Uterus (tissue), 4 donors: ENCODE results near the gene GATA3. TPM values are rescaled to one million over a fixed set of nuclear protein-coding genes. Genes with fewer than 3 reads are reported as not detected.
"Not testable (repeated sequence)": the region's sequence is repeated elsewhere in the genome, so short reads cannot be mapped to it uniquely, and the experiment has no call there.

Experiments
- DNase-seq, 2 donors: peaks; one replicate each; pipeline ENCODE4 v3.0.0-alpha.2; 2019 to 2020
- H3K27ac ChIP-seq, 2 donors: fragments of 200-600 bp; sonication (generic); 1 replicate in 1 of 2; 2 replicates in 1 of 2; pipeline ENCODE4 v1.5.1; 2016 to 2018
- H3K27me3 ChIP-seq, 2 donors: fragments of 200-600 bp; sonication (generic); one replicate each; pipeline ENCODE4 v1.5.1; 2018 to 2019; ENCODE audit warnings: control low read depth in 1 of 2
- H3K36me3 ChIP-seq, 2 donors: fragments of 200-600 bp; sonication (generic); one replicate each; pipeline ENCODE4 v1.5.1; 2019; ENCODE audit warnings: control low read depth in 1 of 2
- H3K4me1 ChIP-seq, 2 donors: fragments of 200-600 bp; sonication (generic); one replicate each; pipeline ENCODE4 v1.5.1; 2018 to 2019; ENCODE audit warnings: control low read depth in 1 of 2
- H3K4me3 ChIP-seq, 2 donors: fragments of 200-600 bp; sonication (generic); 1 replicate in 1 of 2; 2 replicates in 1 of 2; pipeline ENCODE4 v1.5.1; 2018 to 2019; ENCODE audit warnings: mild to moderate bottlenecking in 1 of 2
- H3K9me3 ChIP-seq, 2 donors: fragments of 200-600 bp; sonication (generic); one replicate each; pipeline ENCODE4 v1.5.1; 2019; ENCODE audit warnings: control low read depth in 1 of 2
- POLR2A ChIP-seq, 2 donors: fragments of 450-650 bp; IDR thresholded peaks; one replicate each; pipeline ENCODE4 v1.6.1; 2016; ENCODE audit warnings: antibody characterized with exemption in 2 of 2, mild to moderate bottlenecking in 1 of 2, moderate library complexity in 1 of 2
- intact Hi-C: fragments of 100-400 bp; cut with DNase I; formaldehyde crosslinking; loops from one replicate; pipeline ENCODE4 v1.15.1; 2023; ENCODE audit warnings: low total_unique reads
- total RNA-seq, 4 donors: library from RNA; depleted of rRNA in 3 of 4; stranded (reverse); fragments of >200 nt in 3 of 4; gene quantifications; one replicate each; pipeline versions ENCODE4 v1.1.0 to v1.2.4, GENCODE V29; 2014 to 2023
- TF ChIP-seq, protein P1 (sequence below), 4 experiments: fragments of 200-600 bp in 2 of 4; fragments of 450-650 bp in 2 of 4; sonication (generic) in 2 of 4; IDR thresholded peaks; one replicate each; pipeline ENCODE4 v1.5.1; 2016 to 2019; ENCODE audit warnings: antibody characterized with exemption in 4 of 4, mild to moderate bottlenecking in 2 of 4, moderate library complexity in 1 of 4
- donor health status: DM: yes; HTN: yes; CAD: no.

Gene GATA3
- total RNA-seq, 4 donors from 2014 or later = 0.28 to 2.1 TPM; not detected in 2

DNA sequence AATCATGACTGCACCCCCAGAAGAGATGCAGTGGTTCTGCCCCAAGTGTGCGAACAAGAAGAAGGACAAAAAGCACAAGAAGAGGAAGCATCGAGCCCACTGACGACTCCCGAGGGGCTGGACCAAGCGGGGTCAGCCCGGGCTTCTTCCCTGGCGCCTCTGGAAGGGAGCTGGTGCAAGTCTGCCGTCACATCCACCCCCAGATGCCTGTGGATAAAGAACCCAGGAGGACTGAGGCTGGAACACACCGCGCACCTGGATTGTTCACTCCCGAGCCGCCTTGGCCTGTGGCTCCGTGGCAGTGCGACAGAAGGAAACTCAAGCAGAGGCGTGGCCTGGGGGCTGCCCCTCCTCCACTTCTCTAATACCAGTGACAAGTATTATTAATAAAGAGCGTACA lies 39.8 kb upstream of the GATA3 start:
- no peak for DNase-seq
- Histone ChIP-seq H3K4me1 (no peaks in the 10 kb centered on the region), H3K9me3 (no peaks in the 10 kb centered on the region), H3K27ac (no peak overlapping the region), H3K27me3 (no peaks in the 10 kb centered on the region), H3K36me3 (no peaks in the 10 kb centered on the region), H3K4me3 (no peak overlapping the region)
- intact Hi-C loops = no loop called here
- no peak for TF ChIP-seq POLR2A (IDR thresholded peaks at IDR 0.05)
- TF ChIP-seq, protein P1, sequence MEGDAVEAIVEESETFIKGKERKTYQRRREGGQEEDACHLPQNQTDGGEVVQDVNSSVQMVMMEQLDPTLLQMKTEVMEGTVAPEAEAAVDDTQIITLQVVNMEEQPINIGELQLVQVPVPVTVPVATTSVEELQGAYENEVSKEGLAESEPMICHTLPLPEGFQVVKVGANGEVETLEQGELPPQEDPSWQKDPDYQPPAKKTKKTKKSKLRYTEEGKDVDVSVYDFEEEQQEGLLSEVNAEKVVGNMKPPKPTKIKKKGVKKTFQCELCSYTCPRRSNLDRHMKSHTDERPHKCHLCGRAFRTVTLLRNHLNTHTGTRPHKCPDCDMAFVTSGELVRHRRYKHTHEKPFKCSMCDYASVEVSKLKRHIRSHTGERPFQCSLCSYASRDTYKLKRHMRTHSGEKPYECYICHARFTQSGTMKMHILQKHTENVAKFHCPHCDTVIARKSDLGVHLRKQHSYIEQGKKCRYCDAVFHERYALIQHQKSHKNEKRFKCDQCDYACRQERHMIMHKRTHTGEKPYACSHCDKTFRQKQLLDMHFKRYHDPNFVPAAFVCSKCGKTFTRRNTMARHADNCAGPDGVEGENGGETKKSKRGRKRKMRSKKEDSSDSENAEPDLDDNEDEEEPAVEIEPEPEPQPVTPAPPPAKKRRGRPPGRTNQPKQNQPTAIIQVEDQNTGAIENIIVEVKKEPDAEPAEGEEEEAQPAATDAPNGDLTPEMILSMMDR (IDR thresholded peaks at IDR 0.05) = no peak

DNA sequence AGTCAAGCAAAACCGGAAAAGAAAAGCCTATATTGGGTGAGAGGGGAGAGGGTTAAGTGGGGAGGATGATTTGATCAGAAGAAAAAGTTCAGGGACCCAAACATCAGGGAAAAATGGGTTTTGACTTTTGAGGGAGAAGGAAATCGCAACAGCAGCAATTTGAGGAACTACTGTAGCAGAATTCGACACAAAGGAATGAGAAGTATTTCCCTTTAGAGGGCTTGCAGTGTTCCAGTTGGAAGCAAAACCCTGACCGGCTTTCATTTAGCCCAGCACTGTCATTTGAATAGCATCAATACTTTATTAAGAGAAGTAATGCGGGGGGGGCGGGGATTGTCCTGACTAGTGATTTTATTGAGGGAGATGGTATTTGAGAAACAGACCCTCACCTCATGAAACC lies 37.2 kb upstream of the GATA3 start:
- H3K36me3 ChIP-seq = no peaks in the 10 kb centered on the region
- no peaks in the 10 kb centered on the region for H3K27me3 ChIP-seq
- TF ChIP-seq, protein P1 (IDR thresholded peaks at IDR 0.05) = no peak
- no peak for TF ChIP-seq POLR2A (IDR thresholded peaks at IDR 0.05)

DNA sequence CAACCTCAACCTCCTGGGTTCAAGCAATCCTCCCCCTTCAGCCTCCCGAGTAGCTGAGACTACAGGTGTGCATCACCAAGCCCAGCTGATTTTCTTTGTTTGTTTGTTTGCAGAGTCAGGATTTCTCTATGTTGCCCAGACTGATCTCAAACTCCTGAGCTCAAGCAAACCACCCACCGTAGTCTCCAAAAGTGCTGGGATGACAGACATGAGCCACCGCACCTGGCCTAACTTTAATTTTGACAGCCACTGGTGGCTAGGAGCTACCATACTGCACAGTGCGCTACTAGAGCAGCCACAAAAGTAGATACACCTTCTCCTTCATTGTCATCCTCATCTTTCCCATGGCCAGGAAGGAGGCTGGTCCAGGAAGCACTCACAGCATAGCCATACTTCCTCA lies 31.2 kb upstream of the GATA3 start:
- no peaks in the 10 kb centered on the region for H3K9me3 ChIP-seq
- no peak for DNase-seq
- peaks cover 0 to 8% of the 10 kb centered on the region in 2 donors for H3K27me3 ChIP-seq
- no peak overlapping the region for H3K27ac ChIP-seq
- no peaks in the 10 kb centered on the region for H3K36me3 ChIP-seq
- intact Hi-C loops = no loop called here
- no peaks in the 10 kb centered on the region for H3K4me1 ChIP-seq
- H3K4me3 ChIP-seq = no peak overlapping the region
- TF ChIP-seq POLR2A (IDR thresholded peaks at IDR 0.05) = no peak
- TF ChIP-seq, protein P1 (IDR thresholded peaks at IDR 0.05) = no peak

More for the DNA sequence above, 37.2 kb upstream of the GATA3 start:
- DNase-seq = no peak
- intact Hi-C loops = no loop called here
- Histone ChIP-seq H3K27ac (no peak overlapping the region), H3K4me1 (no peaks in the 10 kb centered on the region), H3K4me3 (no peak overlapping the region), H3K9me3 (no peaks in the 10 kb centered on the region)

DNA sequence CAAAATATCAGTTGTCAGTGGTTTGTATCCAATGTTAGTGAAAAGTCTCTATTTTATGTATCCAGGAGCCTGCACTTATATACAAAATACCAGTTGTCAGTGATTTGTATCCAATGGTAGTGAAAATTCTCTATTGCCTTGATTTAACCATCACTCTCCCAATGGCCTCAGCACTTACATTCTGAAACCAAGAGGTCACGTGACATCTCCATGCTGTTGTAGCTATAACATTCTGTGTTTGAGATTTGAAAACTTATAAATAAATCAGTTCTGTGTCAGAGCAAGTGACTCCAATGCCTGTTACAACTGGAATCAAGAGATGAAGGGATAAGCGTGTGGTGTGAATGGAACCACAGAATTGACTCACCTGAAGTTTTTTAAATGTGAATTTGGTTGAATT lies 30.6 kb upstream of the GATA3 start:
- intact Hi-C loops = no loop called here

DNA sequence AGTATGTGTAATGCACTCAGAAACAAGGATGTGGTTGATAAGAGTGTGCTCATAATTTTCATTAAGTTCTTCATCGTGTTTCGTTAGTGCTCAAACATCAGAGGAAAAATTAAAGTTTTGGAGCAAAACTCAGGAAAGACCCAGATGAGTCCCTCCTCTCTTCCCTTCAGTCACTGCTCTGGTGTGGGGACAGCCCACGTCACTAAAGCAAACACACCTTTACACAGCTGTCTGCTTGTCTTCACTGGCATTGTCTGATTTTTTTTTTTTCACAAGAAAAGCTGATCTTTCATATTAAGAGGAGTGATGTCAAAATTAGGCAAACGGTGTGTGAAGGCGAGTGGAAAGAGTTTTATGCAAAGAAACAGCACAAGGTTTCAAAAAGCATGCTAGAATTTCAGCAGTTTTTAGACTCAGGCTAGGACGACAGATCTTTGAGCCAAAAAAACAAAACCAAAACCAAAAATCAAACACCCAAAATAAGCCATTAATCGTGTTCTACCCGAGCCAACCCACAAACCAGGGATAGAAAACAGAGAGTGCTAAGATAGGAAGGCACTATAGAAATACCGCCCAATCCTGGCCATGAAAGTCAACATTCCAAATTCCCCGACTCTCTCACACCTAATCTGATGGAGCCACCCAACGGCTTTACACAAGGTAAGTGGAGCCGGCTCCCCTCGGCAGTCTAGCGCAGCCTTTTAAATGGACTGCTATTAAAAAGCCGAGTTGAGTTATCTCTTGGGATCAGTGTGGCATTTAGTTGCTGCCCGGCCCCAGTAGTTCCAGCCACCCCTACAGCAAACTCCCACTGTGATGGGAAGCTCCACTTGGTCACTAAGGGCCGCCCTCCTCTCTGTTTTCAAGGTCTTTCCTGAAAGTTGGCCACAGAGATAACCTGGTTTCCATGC lies 27.9 kb upstream of the GATA3 start:
- Histone ChIP-seq H3K4me3 (no peak overlapping the region), H3K9me3 (no peaks in the 10 kb centered on the region), H3K36me3 (no peaks in the 10 kb centered on the region), H3K27me3 (peaks cover 0 to 8% of the 10 kb centered on the region in 2 donors), H3K27ac (no peak overlapping the region), H3K4me1 (no peaks in the 10 kb centered on the region)
- intact Hi-C loops = no loop called here
- TF ChIP-seq POLR2A (IDR thresholded peaks at IDR 0.05) = no peak
- TF ChIP-seq, protein P1 (IDR thresholded peaks at IDR 0.05) = no peak
- DNase-seq = no peak

More for the DNA sequence above, 30.6 kb upstream of the GATA3 start:
- no peak overlapping the region for H3K4me3 ChIP-seq
- no peaks in the 10 kb centered on the region for H3K9me3 ChIP-seq
- no peak overlapping the region for H3K27ac ChIP-seq
- H3K4me1 ChIP-seq = no peaks in the 10 kb centered on the region
- no peaks in the 10 kb centered on the region for H3K36me3 ChIP-seq
- DNase-seq = no peak
- peaks cover 0 to 8% of the 10 kb centered on the region in 2 donors for H3K27me3 ChIP-seq
- no peak for TF ChIP-seq POLR2A (IDR thresholded peaks at IDR 0.05)
- TF ChIP-seq, protein P1 (IDR thresholded peaks at IDR 0.05) = no peak

DNA sequence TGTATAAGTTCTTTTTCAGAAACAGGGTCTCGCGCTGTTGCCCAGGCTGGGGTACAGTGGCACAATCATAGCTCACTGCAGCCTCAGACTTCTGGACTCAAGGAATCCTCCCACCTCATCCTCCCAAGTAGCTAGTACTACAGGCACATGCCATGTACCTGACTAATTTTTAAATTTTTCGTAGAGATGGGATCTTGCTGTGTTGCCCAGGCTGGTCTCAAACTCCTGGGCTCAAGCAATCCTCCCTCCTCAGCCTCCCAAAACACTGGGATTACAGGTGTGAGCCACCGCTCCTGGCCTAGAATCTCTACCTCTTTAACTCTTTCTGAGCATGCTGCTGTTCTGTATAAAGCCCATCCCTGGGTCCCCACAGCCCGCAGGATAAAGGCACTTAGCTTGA lies 23.3 kb upstream of the GATA3 start:
- H3K9me3 ChIP-seq, DNase-seq, H3K4me1 ChIP-seq, H3K4me3 ChIP-seq, H3K27ac ChIP-seq, intact Hi-C loops, H3K36me3 ChIP-seq: not testable (repeated sequence)
- H3K27me3 ChIP-seq = peaks cover 8 to 30% of the 10 kb centered on the region in 2 donors
